OCI-M1 (cell line): ENCODE data around the gene CLIC5.

ENCODE experiments used
- DNase-seq: peaks from one replicate; lab custom pipeline; 2025; lab: John Stamatoyannopoulos, UW

CLIC5 gene

DNA sequence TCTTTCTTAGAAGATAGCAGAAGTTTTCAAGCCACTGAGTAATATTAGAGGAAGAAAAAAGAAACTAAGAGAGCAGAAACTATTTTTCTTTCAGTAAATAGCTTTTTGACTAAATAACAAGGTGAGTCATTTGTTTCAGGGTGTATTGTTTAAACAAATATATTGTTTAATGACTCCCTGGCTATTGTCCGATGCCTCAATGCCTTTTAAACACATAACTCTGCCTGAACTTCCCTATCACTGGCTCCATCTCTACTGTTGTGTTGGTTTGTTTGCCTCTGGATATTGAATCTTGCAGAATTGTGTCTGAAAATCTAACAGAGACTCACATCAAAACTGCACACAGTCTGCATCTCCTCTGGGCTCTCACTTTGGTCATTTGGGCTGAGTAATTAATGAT lies 19.6 kb upstream of the CLIC5 start:
- no peak for DNase-seq

DNA sequence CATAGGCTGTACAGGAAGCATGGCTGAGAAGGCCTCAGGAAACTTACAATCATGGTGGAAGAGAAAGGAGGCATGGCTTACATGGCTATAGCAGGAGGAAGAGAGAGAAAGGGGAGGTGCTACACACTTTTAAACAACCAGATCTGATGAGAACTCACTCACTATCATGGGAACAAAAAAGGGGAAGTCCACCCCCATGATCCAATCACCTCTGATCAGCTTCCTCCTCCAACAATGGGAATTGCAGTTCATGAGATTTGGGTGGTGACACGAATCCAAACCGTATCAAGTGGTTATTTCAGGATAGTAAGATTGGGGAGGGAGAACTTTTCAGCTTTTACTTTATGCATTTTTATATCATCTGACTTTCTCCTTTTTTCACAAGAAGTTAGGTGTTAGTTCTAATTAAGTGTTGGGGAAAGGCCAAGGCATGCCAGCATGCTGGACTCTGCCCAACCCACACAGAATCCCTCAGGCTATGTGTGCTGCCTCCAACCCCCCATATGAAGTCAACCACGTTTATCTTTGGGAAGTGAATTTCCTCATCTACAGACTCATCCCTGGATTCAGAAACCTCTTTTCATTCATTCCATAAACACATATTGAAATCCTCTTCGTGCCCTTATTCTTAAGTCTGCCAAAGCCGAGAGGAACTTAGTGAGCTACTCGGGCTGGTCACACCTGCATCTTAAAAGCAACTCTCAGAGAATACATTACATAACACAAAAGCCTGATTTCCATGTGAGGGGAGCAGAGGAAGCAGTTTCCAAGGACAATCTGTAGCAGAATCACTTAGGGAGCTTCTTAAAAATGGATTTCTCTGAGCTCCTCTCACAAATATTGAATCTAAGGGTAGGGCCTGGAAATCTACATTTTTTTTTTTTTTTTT lies 16.7 kb upstream of the CLIC5 start:
- peak; percentile 83 for DNase-seq

DNA sequence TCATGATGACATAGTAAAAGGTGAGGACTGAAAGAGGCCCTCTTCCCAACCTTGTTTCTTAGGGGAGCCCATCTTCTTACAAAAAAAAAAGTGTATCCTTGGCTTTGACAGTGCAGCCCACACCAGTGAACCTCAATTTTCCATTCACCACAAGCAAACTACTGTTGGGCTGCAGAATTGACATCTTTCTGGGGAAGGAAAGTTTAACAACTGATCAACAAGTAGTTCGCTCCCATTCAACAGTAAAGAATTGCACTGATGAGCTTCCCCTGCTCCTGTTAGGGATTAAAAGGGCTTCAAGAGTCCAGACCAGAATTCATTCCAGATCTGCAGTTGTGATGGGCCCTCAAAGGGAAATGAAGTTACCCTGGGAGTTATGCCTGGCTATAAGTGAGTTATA lies 13.9 kb upstream of the CLIC5 start:
- DNase-seq: no peak

DNA sequence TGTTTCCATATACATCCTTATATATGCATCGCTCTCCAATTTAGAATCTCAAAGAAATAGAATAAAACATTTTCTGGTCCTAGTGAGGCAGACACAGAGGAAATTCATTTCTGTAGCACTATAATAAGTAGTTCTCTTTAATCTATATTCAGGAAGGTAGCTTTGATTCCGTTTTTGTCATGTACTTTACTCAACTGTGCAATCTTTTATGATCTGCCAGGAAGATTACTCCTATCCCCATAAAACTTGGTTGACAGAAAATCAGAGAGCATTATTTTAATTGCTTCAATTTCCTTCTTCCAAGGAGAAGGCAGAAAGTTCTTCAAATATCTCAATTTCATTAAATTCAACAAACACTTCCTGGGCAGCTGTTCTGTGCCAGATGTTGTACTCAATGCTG lies 10.6 kb upstream of the CLIC5 start:
- no peak for DNase-seq

DNA sequence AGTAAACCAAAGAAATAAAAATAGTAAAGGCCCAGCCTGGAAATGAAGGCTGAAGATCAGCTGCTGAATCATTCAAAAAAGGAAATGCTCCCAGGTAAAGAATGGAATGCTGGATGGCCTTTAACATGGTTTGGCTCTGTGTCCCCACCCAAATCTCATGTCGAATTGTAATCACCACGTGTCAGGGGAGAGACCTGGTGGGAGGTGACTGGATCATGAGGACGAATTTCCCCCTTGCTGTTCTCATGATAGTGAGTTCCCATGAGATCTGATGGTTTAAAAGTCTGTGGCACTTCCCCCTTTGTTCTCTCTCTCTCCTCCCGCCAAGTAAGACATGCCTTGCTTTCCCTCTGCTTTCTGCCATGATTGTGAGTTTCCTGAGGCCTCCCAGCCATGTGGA lies 9.9 kb upstream of the CLIC5 start:
- no peak for DNase-seq

DNA sequence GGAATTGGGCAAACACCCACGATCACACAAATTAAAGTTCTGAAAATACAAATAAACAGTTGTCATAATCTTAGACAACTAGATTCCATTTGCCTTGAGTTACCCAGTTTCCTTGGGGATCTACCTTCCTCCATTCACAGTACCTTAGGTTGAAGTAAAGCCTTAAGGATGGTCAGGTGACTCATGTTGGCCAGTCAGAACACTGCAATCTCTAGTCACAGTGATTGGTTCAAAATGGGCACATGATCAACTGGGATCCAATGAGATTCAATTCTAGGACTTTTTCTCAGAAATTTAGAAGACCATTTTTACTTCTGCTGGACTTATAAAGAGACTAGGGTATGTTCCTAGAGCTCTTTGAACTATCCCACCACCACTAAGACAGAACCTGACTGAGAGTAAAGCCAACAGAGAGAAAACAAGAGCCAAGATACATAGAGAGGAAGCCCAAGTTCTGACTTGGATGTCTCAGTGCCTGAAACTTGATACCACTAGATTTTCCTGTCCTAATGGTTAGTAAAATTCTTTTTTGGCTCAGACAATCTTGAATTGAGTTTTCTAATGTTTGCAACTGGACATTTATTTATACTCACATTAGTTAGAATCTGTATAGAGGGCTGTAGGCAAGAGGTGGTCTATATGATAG lies 8.6 kb upstream of the CLIC5 start:
- DNase-seq: no peak

DNA sequence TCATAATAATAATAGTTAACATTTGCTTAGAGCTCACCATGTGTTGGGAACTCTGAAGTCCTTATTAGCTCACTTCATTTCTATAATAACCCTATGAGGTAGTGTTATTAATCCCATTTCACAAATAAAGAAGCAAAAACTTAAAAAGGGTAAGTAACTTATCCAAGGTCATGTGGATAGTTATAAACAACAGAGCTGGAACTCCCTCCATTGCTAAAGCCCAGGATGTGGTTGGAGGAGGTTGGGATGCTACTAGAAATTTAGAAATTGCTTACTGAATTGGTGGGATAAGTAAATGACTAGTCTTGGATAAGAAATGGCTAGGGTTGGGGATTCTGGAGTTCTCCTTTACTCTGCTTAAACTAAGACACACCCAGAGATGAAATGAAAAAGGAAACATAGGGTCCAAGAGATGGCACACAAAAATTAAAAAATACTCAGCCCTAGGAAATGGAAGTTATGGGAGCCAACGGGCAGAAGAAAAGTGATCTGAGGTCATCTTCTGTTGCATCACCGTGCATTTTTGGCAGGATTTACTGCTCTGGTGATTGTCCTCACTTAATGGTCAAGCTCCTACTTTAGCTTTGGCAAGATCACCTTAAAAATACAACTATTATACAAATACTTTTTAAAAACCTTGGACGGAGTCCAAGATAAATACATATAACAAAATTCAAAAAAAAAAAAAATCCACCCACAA lies 7.7 kb upstream of the CLIC5 start:
- no peak for DNase-seq

DNA sequence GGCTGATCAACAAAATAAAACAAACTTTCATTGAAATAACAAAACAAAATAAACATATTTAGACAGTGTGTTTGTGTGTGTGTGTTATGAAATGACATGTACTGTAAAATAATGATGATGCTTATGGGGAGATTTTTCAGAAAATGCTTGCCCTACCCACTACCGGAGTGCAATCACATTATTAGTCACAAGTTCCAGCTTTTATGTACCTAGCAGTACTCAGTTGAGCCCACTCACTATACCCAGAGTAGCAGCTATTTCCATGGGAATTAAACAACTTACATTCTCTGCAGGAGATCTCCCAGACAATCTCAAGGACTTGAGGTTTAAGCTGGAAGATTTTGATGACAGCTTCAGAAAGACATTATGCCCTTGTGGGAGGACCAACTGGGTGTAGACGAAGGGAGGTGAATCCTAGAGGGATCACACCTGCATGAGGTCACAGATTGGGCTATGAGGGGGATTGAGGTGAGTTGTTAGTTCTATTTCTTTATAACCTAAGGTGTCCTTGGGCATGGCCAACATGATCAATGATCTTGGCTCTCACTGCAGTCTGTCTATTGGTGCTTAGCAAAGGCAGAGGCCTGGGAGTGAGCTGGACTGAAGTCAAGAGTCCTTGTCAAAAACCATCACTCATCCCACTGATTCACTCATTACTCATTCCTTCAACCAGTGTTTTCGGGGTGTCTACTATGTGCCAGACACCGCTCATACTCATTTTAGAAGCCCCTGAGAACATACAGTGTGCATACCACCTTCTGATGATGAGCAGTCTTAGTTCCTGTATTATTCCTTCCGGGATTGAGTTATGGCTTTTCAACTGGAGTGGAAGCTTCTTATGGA lies 6.7 kb upstream of the CLIC5 start:
- no peak for DNase-seq

DNA sequence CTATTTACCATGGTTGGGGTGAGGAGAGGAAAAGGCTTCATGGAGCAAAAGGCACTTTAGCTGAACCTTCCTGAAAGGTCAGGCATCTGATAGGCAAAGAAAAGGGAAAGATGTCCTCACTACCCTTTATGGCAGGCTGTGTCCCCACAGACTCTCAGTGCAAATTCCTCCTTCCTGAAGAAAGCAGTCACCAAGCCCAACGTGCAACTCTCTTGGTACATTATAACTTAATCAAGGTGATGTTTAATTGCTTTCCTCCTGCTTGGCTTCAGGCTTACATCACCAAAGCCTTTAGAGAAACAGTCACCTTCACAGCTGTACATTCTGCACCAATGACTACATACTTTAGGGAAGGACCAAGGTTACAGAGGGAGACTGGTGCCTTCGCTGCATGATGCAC lies 2.1 kb upstream of the CLIC5 start:
- DNase-seq: no peak

DNA sequence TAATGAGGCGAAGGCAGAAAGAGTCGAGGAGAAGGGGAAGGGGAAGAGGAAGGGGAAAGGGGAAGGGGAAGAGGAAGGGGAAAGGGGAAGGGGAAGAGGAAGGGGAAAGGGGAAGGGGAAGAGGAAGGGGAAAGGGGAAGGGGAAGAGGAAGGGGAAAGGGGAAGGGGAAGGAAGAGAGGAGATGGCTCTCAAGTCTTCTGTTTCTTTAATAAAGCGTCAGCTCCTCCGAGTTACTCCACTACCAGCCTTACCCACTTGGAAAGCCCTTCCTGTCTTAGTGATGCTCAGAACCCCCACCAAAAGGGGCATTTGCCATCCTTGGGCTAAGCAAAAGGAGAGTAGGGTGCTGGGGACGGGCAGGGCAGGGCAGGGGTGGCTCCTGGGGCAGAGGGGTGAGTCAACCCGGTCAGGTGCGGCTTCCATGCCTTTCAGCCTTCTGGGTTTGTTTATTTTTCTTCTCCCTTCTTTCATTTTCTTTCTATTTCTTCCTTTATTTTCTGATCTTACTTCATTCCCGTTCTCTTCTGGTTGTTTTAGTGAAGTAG lies 476 bp upstream of the CLIC5 start:
- no peak for DNase-seq

DNA sequence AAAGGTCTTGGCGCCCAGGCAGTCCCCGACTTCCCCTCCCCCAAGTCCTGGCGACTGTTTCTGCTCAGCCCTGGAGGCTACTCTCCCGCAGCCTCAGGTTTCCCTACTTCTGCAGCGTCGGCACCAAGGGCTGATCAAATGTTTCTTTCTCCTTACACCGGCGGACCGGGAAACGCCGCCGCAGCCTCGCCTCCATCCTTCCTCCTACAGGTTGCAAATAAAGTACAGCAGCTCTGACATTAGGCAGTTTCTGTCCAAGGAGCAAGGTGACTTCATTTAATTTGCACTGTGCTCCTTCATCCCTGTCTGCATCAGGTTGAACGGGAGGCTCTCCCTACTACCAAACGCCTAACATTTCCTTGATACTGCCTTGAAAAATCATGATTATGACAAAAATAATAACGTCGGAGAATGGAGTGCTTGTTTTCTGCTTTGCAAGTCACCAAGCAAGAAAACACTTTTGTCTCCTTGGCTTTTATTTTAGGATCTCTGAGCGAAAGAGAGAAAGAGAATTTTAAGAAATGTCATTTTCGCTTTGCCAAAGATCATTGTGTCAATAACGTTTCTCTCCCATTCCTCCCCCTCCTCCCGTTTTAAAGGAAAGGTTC lies 1.0 kb downstream of the CLIC5 start:
- DNase-seq: peak; percentile 39

DNA sequence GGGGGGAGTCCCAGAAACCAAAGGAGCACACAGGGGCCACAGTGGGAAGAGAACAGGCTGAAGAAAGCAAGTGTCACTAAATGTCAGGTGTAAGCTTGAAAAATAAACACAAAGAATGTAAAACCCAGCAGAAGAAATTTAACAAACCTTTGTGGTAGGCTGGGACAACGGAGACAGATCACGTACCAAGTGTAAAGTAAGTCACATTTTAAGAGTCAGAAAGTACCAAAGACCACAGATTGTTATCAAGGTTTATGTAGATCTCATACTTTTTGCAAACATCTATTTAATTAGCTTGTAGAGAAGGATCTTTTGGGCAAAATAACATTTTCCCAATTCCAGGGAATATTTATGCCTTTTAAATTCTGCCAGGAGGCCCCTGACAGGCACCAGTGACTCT lies 1.6 kb downstream of the CLIC5 start:
- no peak for DNase-seq

DNA sequence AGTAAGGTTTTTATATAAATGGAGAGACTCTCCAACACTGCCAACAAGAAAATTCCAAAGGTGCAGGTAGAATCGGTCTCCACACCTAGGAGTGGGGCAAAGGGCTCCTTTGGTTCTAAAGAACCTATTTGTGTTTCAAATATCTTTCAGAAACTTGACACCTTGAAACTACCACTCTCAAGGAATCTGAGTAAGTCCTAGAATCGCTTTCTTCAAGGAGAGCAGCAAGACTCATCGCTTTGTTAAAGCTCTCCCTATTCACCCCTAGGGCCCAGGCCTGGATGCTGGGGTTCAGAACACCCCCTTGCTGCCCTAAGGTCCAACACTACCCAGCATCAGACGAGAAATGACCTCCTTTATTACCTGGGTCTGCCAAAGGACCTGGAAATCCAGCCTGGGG lies 2.0 kb downstream of the CLIC5 start:
- DNase-seq: no peak

DNA sequence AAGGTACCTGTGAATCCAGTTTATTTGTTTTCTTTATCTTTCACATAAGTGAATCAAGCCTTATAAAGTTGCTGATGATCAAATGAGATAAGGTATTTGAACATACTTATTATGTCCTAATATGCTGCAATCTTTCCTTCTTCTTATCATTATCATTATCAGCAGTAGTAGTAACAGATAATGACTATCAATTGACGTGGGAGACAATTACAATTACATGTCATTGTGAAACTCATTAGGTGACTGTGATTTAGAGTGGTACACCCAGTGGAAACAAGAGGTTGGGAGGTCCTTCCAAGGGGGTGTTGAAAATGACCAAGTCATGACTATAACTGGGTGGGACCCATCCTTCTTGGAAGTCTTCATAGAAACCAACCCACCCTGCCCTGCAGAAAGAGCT lies 2.8 kb downstream of the CLIC5 start:
- DNase-seq: no peak

DNA sequence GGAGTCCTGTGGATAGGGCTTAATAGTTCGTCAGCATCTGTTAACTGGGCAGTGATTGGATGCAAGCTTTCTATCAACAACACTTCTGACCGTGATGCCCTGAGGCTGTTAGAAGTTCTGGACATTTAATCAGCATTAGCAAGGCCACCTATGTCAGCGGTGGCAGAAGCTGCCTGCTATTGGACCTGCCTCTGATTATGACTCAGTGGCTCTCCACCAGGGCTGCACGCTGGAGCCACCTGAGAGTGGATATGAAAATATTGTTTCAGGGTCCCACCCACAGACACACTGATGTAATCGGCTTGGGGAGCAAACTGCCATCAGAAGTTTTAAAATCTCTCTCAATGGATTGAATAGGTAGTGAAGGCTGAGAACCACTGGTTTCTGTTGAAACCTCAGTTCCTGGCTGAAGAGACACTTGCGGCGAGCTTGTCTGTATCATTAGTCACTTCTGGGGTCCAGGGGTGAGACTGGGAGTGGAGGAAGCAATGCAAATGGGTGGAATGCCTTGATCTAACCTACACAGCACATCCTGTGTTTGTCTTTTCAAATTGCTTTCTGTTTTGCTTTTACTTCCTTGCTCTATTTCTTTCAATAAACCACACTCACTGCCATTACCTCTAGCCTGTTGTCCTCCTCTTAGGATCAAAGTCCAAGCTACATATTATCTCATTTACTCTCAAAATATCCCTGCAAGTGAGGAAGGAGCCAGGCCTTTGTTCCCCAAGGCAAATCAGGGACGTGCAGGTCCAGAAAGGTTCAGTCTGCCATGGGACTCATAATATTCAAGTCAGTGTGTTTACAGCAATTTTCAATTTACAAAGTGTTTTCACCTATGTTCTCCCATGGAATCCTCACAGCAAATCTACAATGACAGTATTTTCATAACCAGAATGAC lies 4.2 kb downstream of the CLIC5 start:
- peak; percentile 72 for DNase-seq

DNA sequence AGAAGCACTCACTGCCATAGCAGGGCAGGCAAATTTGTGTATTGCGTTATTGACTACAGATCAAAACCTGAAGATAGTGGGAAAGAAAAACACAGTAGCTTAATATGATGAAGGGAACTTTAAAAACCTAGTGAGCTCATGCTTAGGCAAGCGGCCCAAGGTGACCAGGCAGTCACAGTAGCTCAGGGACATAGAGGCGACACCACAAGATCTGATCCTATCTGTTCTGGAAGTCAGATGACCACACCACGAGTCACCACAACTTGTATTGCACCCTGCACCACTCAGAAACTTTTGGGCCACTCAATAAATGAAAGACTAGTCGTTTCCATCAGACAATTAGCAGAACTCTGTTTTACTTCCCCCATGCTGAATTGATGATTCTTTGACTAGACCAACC lies 4.9 kb downstream of the CLIC5 start:
- DNase-seq: peak; percentile 29

DNA sequence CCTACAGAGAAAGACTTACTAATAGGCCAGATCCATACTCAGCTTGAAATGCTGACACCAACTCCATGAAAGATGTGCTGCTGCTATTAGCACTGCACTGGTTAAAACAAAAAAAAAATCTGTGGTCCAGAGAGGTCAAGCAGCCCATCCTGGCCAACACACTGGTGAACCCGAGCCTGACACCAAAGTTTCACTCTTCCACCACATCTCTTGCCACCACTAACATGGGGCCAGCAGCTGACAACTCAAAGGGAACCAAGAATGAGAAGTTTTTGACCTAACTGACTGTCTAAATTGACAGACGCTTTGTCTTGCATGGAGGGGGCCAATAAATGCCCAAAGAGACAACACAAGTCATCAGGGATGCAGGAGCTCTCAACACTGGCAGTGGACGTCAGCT lies 5.4 kb downstream of the CLIC5 start:
- no peak for DNase-seq

DNA sequence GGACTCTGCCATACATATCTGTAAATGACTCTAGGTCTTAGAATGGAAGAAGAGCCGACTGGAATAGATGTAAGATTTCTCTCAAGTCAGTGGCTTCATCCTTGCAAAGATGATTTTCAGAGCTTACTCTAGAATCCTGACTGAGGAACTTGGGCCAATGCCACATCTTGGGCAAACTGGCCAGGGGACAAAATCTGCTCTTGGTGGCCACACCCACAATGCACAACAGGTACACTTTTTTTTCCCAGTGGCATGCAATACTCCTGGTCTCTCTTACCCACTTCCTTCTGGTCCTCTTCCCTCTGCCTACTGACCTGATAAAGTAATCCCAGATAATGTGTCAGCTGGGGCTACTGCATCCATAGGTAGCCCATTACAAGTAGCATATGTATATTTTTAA lies 13.4 kb downstream of the CLIC5 start:
- DNase-seq: no peak

DNA sequence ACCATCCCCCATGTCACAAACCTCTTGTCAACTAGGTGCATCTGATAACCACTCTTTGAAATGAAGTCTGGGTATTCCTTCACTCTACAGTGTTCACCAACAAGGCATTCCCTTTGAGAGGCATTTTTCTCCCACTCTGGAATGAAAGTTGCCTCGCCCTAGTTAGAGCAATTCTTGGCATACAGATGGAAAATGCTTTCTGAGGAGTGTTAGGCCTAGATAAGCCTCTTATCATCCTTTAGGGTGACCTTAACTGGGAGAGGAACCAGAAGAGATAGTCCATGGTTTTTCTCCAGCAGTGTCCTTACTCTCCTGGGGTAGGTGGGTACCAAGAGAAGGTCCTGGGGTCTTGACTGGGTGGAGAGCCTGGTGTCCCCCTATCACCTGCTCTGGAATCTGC lies 14.8 kb downstream of the CLIC5 start:
- DNase-seq: peak; percentile 79

DNA sequence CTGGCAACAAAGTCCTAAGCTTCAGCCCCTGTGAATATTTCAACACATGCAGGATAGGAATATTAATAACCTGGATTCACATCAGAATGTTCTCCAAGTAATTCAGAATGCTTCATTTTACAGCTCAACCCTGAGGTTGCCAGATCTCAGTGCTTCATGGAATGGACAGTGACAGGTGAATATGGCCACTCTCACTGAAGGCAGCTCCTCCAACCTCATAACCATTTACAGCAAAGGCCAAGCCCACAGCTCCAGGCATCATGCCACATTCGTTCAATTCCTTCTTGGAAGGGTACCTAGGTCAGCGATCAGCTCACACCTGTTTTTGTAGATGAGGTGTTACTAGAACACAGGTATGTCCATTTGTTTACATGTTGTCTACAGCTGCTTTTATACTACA lies 17.1 kb downstream of the CLIC5 start:
- DNase-seq: no peak
